ENCODE results near the gene FGF3.

Gene FGF3

DNA sequence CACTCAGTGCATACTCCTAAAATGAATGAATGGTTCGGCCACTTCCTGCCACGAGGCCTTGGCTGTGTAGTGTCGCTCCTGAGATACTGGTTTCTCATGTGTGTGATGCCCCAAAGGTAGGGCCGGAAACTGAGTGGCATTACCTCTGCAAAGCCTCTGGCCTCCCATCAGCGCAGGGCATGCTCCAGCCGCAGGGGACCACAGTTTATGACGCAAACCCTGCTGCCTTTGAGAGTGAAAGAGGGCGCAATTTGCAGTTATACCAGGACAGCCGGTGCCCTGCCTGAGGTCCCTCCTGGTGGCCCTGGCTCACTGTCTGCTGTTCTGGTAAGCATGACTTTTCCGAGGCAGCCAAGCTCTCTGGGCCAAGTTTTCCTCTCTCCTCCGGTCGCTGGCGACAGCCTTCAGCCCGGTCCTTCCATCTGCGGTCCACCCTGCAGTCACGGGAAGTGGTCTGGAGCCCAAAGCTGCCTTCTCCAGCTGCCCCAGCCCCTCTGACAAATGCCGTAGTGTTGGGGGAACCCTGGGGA lies 2.4 kb upstream of the FGF3 start:
- Histone ChIP-seq H3K9me3 (replicated peaks; ENCODE audit: low read length) (no peaks in the 10 kb centered on the region), H3K36me3 (ENCODE audit: insufficient read depth, low read length) (no peaks in the 10 kb centered on the region), H3K4me3 (ENCODE audit: low read length) (no peak overlapping the region), H3K4me1 (ENCODE audit: control insufficient read depth, insufficient read depth, low read length) (no peaks in the 10 kb centered on the region), H3K27me3 (ENCODE audit: control insufficient read depth, insufficient read depth, low read length) (peaks cover 74% of the 10 kb centered on the region), H3K4me2 (ENCODE audit: low read length) (no peak overlapping the region), H3K9ac (ENCODE audit: low read depth, low read length) (no peak overlapping the region)

DNA sequence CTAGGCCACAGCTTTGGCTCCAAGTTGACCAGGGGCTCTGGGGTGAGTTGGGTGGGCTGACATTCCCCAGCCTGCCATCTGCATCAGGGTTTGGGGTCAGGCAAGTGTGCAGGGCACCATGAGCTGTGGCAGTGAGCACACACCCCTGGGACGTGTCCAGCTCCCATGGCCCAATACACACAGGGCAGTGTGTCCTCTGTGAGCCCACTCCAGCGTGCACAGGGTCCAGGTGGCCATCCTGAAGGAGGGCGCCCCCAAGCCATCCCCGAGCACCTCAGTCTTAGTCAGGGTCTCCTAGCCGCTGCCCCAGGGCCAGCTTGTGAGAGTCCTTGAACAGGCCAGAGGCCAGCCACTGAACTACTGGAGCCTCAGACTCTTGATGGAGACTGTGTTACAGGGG lies 1.2 kb upstream of the FGF3 start:
- Histone ChIP-seq H3K9ac (ENCODE audit: low read depth, low read length) (no peak overlapping the region), H3K4me1 (ENCODE audit: control insufficient read depth, insufficient read depth, low read length) (no peaks in the 10 kb centered on the region), H3K9me3 (replicated peaks; ENCODE audit: low read length) (no peaks in the 10 kb centered on the region), H3K4me3 (ENCODE audit: low read length) (no peak overlapping the region), H3K36me3 (ENCODE audit: insufficient read depth, low read length) (no peaks in the 10 kb centered on the region), H3K4me2 (ENCODE audit: low read length) (no peak overlapping the region), H3K27me3 (ENCODE audit: control insufficient read depth, insufficient read depth, low read length) (peaks cover 77% of the 10 kb centered on the region)

DNA sequence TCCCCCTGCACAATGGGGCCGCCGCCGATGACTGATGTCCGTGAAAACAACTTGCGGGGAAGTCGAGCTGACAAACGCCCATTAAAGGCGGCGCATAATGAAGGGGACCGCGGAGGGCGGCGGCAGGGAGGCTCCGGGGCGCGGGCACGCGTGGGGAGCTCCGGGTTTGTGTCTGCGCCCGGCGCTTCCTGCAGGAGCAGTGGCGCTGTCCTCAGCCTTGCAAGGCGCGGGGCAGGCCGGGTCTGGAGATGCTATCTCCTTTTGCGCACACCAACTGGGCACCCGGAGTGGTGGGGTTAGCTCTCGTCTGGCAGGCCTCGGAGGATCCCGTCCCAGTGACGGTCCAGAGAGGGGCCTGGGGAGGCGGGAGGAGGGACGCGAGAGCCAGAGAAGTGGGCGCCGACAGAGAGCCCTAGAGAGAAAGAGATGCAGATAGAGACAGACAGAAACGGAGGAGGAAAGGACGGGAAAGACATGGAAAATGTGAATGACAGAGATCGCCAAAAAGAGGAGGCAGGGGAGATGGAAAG lies 390 bp upstream of the FGF3 start:
- Histone ChIP-seq H3K4me2 (ENCODE audit: low read length) (no peak overlapping the region), H3K27me3 (ENCODE audit: control insufficient read depth, insufficient read depth, low read length) (peaks cover 81% of the 10 kb centered on the region), H3K36me3 (ENCODE audit: insufficient read depth, low read length) (no peaks in the 10 kb centered on the region), H3K4me3 (ENCODE audit: low read length) (no peak overlapping the region), H3K4me1 (ENCODE audit: control insufficient read depth, insufficient read depth, low read length) (no peaks in the 10 kb centered on the region), H3K9ac (ENCODE audit: low read depth, low read length) (no peak overlapping the region), H3K9me3 (replicated peaks; ENCODE audit: low read length) (no peaks in the 10 kb centered on the region)

DNA sequence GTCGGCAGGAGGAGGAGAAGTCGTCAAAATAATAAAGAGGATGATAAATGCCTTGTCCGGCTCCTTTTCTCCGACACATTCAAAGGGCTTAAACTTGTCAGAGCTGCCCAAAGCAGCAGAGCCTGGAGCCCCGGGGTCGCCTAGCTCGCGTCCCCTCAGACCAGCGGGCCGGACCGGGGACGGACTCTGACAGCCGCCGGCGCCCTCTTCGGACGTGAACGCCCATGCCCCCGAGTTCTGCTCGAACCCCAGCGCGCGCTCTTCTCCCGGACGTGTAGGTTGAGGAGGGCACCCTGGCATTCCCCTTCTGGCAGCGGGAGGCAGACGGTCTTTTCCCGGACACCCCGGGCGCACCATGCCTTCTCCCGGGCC lies 999 bp downstream of the FGF3 start:
- Histone ChIP-seq H3K4me1 (ENCODE audit: control insufficient read depth, insufficient read depth, low read length) (no peaks in the 10 kb centered on the region), H3K36me3 (ENCODE audit: insufficient read depth, low read length) (no peaks in the 10 kb centered on the region), H3K4me3 (ENCODE audit: low read length) (no peak overlapping the region), H3K9ac (ENCODE audit: low read depth, low read length) (no peak overlapping the region), H3K9me3 (replicated peaks; ENCODE audit: low read length) (no peaks in the 10 kb centered on the region), H3K4me2 (ENCODE audit: low read length) (no peak overlapping the region), H3K27me3 (ENCODE audit: control insufficient read depth, insufficient read depth, low read length) (peaks cover 68% of the 10 kb centered on the region)

DNA sequence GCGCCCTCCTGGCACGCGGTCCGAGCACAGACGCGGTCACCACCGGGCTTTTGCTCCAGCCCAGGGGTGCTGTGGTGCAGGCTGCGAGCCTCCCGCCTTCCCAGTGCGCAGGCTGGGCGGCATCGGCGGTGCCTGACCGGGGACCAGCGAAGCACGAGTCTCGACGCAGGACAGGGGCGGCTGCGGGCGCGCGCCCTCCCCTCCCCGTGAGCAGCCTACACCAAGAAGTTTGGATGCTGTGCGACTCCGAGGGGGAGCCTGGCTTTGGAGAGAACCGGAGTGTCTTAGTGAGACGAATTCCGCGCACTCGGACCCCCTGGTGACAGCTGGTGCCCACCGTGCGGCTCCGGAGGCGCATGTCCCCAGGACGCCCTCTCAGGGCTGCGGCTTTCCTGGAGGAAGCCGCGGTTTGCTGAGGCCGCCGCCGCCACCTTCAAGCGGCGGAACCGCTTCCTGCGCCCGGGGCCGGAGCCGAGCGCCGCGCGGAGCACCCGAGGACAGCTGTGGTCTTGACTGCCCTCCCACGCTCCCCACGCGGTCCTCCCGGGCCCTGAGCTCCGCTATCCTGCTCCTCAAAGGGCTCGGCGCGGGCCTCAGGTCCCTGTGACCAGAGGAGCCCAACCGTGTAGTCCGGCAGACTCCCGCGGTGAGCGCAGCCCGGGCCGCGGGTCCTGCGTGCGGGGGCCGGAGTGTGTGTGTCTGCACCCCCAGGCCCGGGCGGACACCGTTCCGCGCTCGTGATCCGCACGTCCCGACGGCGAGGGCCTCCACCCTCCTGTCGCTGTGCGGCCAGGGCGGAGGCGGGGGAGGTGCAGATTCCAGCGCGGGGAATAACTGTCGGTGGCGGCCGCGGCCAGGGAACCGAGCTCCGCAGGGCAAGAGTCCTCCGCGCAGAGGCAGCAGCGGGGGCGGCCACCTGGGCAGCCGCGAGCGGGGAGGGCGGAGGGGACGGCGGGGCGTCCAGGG lies 1.7 kb downstream of the FGF3 start:
- no peaks in the 10 kb centered on the region for H3K4me1 ChIP-seq (ENCODE audit: control insufficient read depth, insufficient read depth, low read length)
- no peaks in the 10 kb centered on the region for H3K36me3 ChIP-seq (ENCODE audit: insufficient read depth, low read length)
- peaks cover 62% of the 10 kb centered on the region for H3K27me3 ChIP-seq (ENCODE audit: control insufficient read depth, insufficient read depth, low read length)
- no peaks in the 10 kb centered on the region for H3K9me3 ChIP-seq (replicated peaks; ENCODE audit: low read length)
- no peak overlapping the region for H3K9ac ChIP-seq (ENCODE audit: low read depth, low read length)
- H3K4me3 ChIP-seq (ENCODE audit: low read length), result no peak overlapping the region
- no peak overlapping the region for H3K4me2 ChIP-seq (ENCODE audit: low read length)

DNA sequence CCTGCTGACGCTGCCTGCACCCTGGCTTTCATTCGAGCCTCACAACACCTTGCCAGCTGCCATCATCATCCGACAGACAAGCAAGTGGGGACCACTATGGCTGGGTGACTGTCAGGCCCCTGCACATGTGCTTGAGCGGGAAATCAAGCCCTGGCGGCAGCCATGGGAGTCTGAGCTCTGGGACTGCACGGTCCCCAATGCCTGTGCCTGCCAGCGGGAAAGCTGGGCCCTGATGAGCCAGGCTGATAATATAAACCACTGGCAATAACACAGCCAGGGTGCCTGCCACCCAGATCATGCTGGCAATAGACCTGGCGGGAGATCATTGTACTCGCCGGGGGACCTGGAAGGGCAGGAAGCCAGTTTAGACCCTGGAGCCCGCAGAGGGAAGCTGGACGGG lies 2.5 kb downstream of the FGF3 start:
- Histone ChIP-seq H3K27me3 (ENCODE audit: control insufficient read depth, insufficient read depth, low read length) (peaks cover 61% of the 10 kb centered on the region), H3K9ac (ENCODE audit: low read depth, low read length) (no peak overlapping the region), H3K9me3 (replicated peaks; ENCODE audit: low read length) (no peaks in the 10 kb centered on the region), H3K4me3 (ENCODE audit: low read length) (no peak overlapping the region), H3K36me3 (ENCODE audit: insufficient read depth, low read length) (no peaks in the 10 kb centered on the region), H3K4me1 (ENCODE audit: control insufficient read depth, insufficient read depth, low read length) (no peaks in the 10 kb centered on the region), H3K4me2 (ENCODE audit: low read length) (no peak overlapping the region)

DNA sequence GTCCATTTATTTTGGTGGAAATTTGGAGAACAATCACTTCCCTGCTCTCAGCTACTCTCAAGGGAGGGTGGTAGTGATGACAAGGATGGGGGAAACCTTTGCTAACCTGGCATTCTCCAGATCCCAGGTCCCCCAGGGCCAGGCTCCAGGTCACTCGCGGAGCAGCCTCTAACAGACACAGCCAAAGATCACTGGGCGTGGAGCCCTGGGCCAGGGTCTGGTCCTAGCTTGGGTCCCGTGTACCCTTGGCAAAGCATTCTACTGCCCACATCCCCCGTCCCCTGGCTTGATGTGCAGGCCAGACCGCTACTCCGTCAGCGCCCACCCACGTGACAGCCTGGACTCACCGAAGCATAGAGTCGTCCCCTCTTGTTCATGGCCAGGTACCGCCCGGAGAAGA lies 3.2 kb downstream of the FGF3 start:
- Histone ChIP-seq H3K9ac (ENCODE audit: low read depth, low read length) (no peak overlapping the region), H3K4me1 (ENCODE audit: control insufficient read depth, insufficient read depth, low read length) (no peaks in the 10 kb centered on the region), H3K4me3 (ENCODE audit: low read length) (no peak overlapping the region), H3K27me3 (ENCODE audit: control insufficient read depth, insufficient read depth, low read length) (peaks cover 56% of the 10 kb centered on the region), H3K4me2 (ENCODE audit: low read length) (no peak overlapping the region), H3K9me3 (replicated peaks; ENCODE audit: low read length) (no peaks in the 10 kb centered on the region), H3K36me3 (ENCODE audit: insufficient read depth, low read length) (no peaks in the 10 kb centered on the region)

DNA sequence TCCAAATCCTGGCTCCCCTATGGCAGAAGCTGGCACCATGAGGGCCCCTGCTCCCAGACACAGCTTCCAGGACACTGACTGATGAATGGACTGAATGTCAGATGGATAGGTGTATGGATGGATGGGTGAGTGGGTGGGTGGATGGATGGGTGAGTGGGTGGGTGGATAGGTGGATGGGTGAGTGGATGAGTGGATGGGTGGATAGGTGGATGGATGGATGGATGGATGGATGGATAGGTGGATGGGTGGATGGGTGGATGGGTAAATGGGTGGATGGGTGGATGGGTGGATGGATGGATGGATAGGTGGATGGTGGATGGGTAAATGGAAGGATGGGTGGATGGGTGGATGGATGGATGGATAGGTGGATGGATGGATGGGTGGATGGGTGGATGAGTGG lies 4.3 kb downstream of the FGF3 start:
- no peaks in the 10 kb centered on the region for H3K4me1 ChIP-seq (ENCODE audit: control insufficient read depth, insufficient read depth, low read length)
- H3K27me3 ChIP-seq (ENCODE audit: control insufficient read depth, insufficient read depth, low read length), result peaks cover 56% of the 10 kb centered on the region
- H3K4me3 ChIP-seq (ENCODE audit: low read length), result no peak overlapping the region
- H3K9me3 ChIP-seq (replicated peaks; ENCODE audit: low read length), result no peaks in the 10 kb centered on the region
- H3K36me3 ChIP-seq (ENCODE audit: insufficient read depth, low read length), result no peaks in the 10 kb centered on the region
- no peak overlapping the region for H3K9ac ChIP-seq (ENCODE audit: low read depth, low read length)
- H3K4me2 ChIP-seq (ENCODE audit: low read length), result no peak overlapping the region

DNA sequence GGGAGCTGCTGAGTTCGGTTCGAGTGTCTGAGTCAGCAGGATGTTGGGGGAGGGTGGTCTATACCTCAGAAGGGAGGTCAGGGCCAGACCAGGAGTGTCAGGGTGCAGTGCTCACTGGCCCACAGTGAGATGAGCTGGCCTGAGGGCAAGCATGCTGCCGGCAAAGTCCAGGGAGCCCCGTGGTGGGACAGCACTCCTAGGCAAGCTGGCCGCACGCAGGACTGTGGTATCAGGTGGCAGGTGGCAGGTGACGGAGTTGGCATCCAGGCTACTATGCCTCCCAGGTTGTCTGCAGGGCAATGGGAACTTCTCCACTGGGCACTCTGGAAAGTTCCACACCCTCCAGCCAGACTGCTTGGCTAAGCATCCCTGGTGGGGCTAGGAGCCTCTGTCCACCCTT lies 4.8 kb downstream of the FGF3 start:
- no peak overlapping the region for H3K4me2 ChIP-seq (ENCODE audit: low read length)
- no peaks in the 10 kb centered on the region for H3K9me3 ChIP-seq (replicated peaks; ENCODE audit: low read length)
- H3K4me3 ChIP-seq (ENCODE audit: low read length), result no peak overlapping the region
- H3K27me3 ChIP-seq (ENCODE audit: control insufficient read depth, insufficient read depth, low read length), result peaks cover 57% of the 10 kb centered on the region
- no peaks in the 10 kb centered on the region for H3K36me3 ChIP-seq (ENCODE audit: insufficient read depth, low read length)
- H3K9ac ChIP-seq (ENCODE audit: low read depth, low read length), result no peak overlapping the region
- H3K4me1 ChIP-seq (ENCODE audit: control insufficient read depth, insufficient read depth, low read length), result no peaks in the 10 kb centered on the region

DNA sequence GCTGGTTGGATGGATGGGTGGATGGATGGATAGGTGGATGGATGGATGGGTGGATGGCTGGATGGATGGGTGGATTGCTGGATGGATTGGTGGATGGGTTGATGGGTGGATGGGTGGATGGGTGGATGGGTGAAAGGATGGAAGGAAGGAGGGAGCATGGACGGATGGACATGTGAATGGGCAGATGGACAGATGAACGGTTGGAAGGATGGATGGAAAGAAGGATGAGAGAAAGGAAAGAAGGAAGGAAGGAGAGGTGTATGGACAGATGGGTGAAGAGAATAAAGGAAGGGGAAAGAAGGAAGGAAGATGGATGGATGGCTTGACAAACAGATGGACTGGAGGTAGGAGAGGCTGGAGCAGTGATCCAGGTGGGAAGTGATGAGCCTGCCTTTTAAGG lies 5.4 kb downstream of the FGF3 start:
- Histone ChIP-seq H3K4me3 (ENCODE audit: low read length) (no peak overlapping the region), H3K36me3 (ENCODE audit: insufficient read depth, low read length) (no peaks in the 10 kb centered on the region), H3K9ac (ENCODE audit: low read depth, low read length) (no peak overlapping the region), H3K9me3 (replicated peaks; ENCODE audit: low read length) (no peaks in the 10 kb centered on the region), H3K4me2 (ENCODE audit: low read length) (no peak overlapping the region), H3K27me3 (ENCODE audit: control insufficient read depth, insufficient read depth, low read length) (peaks cover 62% of the 10 kb centered on the region), H3K4me1 (ENCODE audit: control insufficient read depth, insufficient read depth, low read length) (no peaks in the 10 kb centered on the region)

DNA sequence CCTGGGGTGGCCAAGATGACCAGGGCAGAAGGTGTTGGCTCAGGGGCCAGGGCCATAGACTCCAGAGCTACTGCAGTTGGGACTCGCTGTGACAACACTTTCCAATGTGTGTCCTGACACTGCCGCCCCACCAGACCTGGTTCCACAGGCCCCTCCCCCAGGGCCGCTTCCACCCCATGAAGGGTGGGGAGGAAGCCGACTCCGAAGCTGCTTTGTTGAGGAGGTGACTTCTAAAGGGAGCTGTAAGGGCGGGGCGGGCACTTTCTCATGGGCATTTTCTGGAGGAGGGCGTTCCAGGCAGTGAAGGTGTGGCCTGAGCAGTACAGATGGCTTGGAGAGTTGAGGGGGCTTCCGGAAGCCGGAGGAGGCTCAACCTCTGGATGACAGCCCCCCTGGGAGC lies 6.3 kb downstream of the FGF3 start:
- no peaks in the 10 kb centered on the region for H3K4me1 ChIP-seq (ENCODE audit: control insufficient read depth, insufficient read depth, low read length)
- no peak overlapping the region for H3K4me2 ChIP-seq (ENCODE audit: low read length)
- no peak overlapping the region for H3K4me3 ChIP-seq (ENCODE audit: low read length)
- H3K36me3 ChIP-seq (ENCODE audit: insufficient read depth, low read length), result no peaks in the 10 kb centered on the region
- H3K27me3 ChIP-seq (ENCODE audit: control insufficient read depth, insufficient read depth, low read length), result peaks cover 66% of the 10 kb centered on the region
- H3K9ac ChIP-seq (ENCODE audit: low read depth, low read length), result no peak overlapping the region
- no peaks in the 10 kb centered on the region for H3K9me3 ChIP-seq (replicated peaks; ENCODE audit: low read length)

DNA sequence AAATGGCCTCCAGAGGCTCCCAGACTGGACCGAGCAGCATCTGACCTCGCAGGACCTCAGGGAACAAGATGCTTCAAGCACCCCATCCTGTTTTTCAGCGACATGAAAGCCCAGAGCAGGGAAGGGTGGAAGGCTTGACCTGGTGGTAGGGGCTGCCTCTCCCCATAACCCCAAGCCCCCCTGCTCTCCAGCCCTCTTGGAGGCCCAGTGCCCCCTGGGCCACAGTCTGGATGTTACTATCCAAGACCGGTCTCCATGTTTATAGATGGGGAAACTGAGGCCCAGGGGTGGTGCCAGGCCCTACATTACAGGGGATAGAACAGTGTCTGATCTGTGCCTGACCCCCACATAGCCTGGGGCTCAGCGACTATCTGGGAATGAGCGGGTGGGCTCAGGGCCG lies 7.0 kb downstream of the FGF3 start:
- Histone ChIP-seq H3K9ac (ENCODE audit: low read depth, low read length) (no peak overlapping the region), H3K4me2 (ENCODE audit: low read length) (no peak overlapping the region), H3K27me3 (ENCODE audit: control insufficient read depth, insufficient read depth, low read length) (peaks cover 66% of the 10 kb centered on the region), H3K9me3 (replicated peaks; ENCODE audit: low read length) (no peaks in the 10 kb centered on the region), H3K4me3 (ENCODE audit: low read length) (no peak overlapping the region), H3K4me1 (ENCODE audit: control insufficient read depth, insufficient read depth, low read length) (no peaks in the 10 kb centered on the region), H3K36me3 (ENCODE audit: insufficient read depth, low read length) (no peaks in the 10 kb centered on the region)
